Naive thymus-derived CD4-positive, alpha-beta T cell (primary cell): ENCODE results near the gene HJV. TPM values are rescaled to one million over a fixed set of nuclear protein-coding genes. Genes with fewer than 3 reads are reported as not detected.

Experiments used
- ATAC-seq: fragments of 150-1000 bp; cut with Tn5 transposase; 2 replicates; pipeline ENCODE4 v1.10.0; 2021; ENCODE audit warnings: mild to moderate bottlenecking, moderate library complexity
- CTCF ChIA-PET: fragments of 350-600 bp; sonication (Branson Sonifier 250); formaldehyde crosslinking; loops from one replicate; lab custom pipeline; 2021; ENCODE audit warnings: antibody characterized with exemption; lab: Charles Lee
- POLR2A ChIA-PET: fragments of 350-600 bp; sonication (Branson Sonifier 250); formaldehyde crosslinking; loops from one replicate; lab custom pipeline; 2021; ENCODE audit warnings: antibody characterized with exemption, inconsistent platforms; lab: Charles Lee
- DNase-seq, 9 donors: peaks; one replicate each; pipeline versions ENCODE4 v3.0.0 to v3.0.0-alpha.2; 2020 to 2022; ENCODE audit warnings: mixed read lengths in 1 of 9
- H3K27ac ChIP-seq: one replicate; pipeline ENCODE4 v1.7.0; 2013; ENCODE audit warnings: mild to moderate bottlenecking, low read depth, low read length, moderate library complexity
- H3K27me3 ChIP-seq, 2 donors: one replicate each; pipeline ENCODE4 v1.7.0; 2013; ENCODE audit warnings: low read length in 2 of 2, mild to moderate bottlenecking in 2 of 2, moderate library complexity in 2 of 2; ENCODE audit not compliant: control insufficient read depth in 2 of 2, insufficient read depth in 2 of 2
- H3K36me3 ChIP-seq, 3 experiments: 1 replicate in 2 of 3; 2 replicates in 1 of 3; pipeline ENCODE4 v1.7.0; 2013; ENCODE audit warnings: low read length in 3 of 3, mild to moderate bottlenecking in 3 of 3, moderate library complexity in 1 of 3; ENCODE audit not compliant: insufficient read depth in 3 of 3, control insufficient read depth in 2 of 3
- H3K4me1 ChIP-seq, 2 donors: one replicate each; pipeline ENCODE4 v1.7.0; 2013; ENCODE audit warnings: low read length in 2 of 2, mild to moderate bottlenecking in 2 of 2, moderate library complexity in 1 of 2; ENCODE audit not compliant: control insufficient read depth in 2 of 2, insufficient read depth in 2 of 2
- H3K4me3 ChIP-seq: 2 replicates; pipeline ENCODE4 v1.7.0; 2013; ENCODE audit warnings: mild to moderate bottlenecking, low read length
- H3K9me3 ChIP-seq, 3 experiments: 1 replicate in 2 of 3; 2 replicates in 1 of 3; pipeline ENCODE4 v1.7.0; 2013; ENCODE audit warnings: low read length in 3 of 3; ENCODE audit not compliant: control insufficient read depth in 2 of 3
- H3K27ac Mint-ChIP-seq, 9 donors: one replicate each; pipeline ENCODE4 v1.8.0; 2020 to 2022; ENCODE audit warnings: mixed read lengths in 9 of 9, mild to moderate bottlenecking in 8 of 9, moderate library complexity in 5 of 9, inconsistent platforms in 2 of 9
- H3K27me3 Mint-ChIP-seq, 5 donors: one replicate each; pipeline ENCODE4 v1.8.0; 2021 to 2022; ENCODE audit warnings: mixed read lengths in 5 of 5, mild to moderate bottlenecking in 1 of 5
- H3K36me3 Mint-ChIP-seq, 5 donors: one replicate each; pipeline ENCODE4 v1.8.0; 2020 to 2022; ENCODE audit warnings: mixed read lengths in 5 of 5, mild to moderate bottlenecking in 3 of 5, inconsistent platforms in 1 of 5
- H3K4me1 Mint-ChIP-seq, 7 donors: one replicate each; pipeline ENCODE4 v1.8.0; 2020 to 2022; ENCODE audit warnings: mixed read lengths in 7 of 7, mild to moderate bottlenecking in 3 of 7, inconsistent platforms in 1 of 7
- H3K4me3 Mint-ChIP-seq, 10 donors: one replicate each; pipeline ENCODE4 v1.8.0; 2020 to 2022; ENCODE audit warnings: mild to moderate bottlenecking in 10 of 10, mixed read lengths in 10 of 10, moderate library complexity in 6 of 10, inconsistent platforms in 2 of 10
- H3K9me3 Mint-ChIP-seq, 11 donors: one replicate each; pipeline ENCODE4 v1.8.0; 2020 to 2022; ENCODE audit warnings: mixed read lengths in 11 of 11, mild to moderate bottlenecking in 4 of 11, inconsistent platforms in 1 of 11, moderate library complexity in 1 of 11
- intact Hi-C, 2 donors: fragments of 100-400 bp; cut with micrococcal nuclease; formaldehyde crosslinking; loops; one replicate each; pipeline ENCODE4 v1.15.1; 2023
- polyA plus RNA-seq, 2 donors: library from polyadenylated mRNA; unstranded; fragments of 300-500 nt; fragmentation: Illumina TruSeq; gene quantifications; one replicate each; pipeline ENCODE4 v1.2.3, GENCODE V29; 2021
- total RNA-seq, 6 experiments: library from RNA in 5 of 6; stranded (reverse) in 5 of 6; gene quantifications; 1 replicate in 5 of 6; 2 replicates in 1 of 6; pipeline ENCODE4 v1.2.3 and lab custom pipeline; 2021 to 2026

Gene HJV
- total and polyA plus RNA-seq, 7 experiments from 2014 or later = not detected

DNA sequence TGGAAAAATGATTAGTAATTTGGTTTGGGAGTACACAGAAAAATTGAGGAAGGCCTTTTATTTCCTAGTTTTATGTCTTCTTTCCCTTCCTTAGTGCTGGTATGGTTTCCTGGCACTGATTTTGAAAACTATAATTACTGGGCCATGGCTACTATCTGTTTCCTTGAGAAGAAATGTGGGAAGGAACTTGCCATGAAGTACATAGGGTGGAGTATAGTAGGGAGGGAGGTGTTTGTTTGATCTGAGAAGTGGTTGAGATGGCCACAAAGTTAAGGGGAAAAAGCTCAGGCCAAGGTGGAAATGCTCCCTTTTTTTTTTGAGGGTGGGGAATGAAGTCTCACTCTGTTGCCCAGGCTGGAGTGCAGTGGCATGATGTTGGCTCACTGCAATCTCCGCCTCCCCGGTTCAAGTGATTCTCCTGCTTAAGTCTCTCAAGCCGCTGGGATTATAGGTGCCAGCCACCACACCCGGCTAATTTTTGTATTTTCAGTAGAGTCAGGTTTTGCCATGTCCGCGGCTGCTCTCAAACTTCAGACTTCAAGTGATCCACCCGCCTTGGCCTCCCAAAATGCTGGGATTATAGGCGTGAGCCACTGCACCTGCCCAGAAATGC is 11.3 kb downstream of the HJV start:
- H3K4me1 Mint-ChIP-seq = peaks cover 25 to 38% (median 34%) of the 10 kb centered on the region in 7 donors
- H3K9me3 Mint-ChIP-seq = no peaks in the 10 kb centered on the region
- Histone ChIP-seq H3K4me1 (peaks cover 14 to 17% of the 10 kb centered on the region in 2 donors), H3K9me3 (no peaks in the 10 kb centered on the region), H3K27ac (no peak overlapping the region), H3K4me3 (no peak overlapping the region), H3K36me3 (no peaks in the 10 kb centered on the region), H3K27me3 (no peaks in the 10 kb centered on the region)
- POLR2A ChIA-PET = interaction anchor here (1.9 to 35.8 kb wide), 2 partner anchors 24 to 46 kb away, joined by 9 to 1779 read pairs; partner anchors contain the start of genes ANKRD34A, POLR3GL and TXNIP
- no peaks in the 10 kb centered on the region for H3K36me3 Mint-ChIP-seq
- H3K4me3 Mint-ChIP-seq = no peak overlapping the region
- no peak for DNase-seq
- intact Hi-C loops = no loop called here
- no peak for ATAC-seq
- CTCF ChIA-PET = interaction anchor here (0.7 to 11.7 kb wide), 6 partner anchors 12 to 165 kb away, joined by 3 to 233 read pairs (median 8); partner anchors contain the start of gene NUDT17
- peaks cover 0 to 12% (median 0%) of the 10 kb centered on the region in 5 donors for H3K27me3 Mint-ChIP-seq
- H3K27ac Mint-ChIP-seq = peak overlapping the region in 4 of 9 donors; percentile 9 to 84 (median 34)

DNA sequence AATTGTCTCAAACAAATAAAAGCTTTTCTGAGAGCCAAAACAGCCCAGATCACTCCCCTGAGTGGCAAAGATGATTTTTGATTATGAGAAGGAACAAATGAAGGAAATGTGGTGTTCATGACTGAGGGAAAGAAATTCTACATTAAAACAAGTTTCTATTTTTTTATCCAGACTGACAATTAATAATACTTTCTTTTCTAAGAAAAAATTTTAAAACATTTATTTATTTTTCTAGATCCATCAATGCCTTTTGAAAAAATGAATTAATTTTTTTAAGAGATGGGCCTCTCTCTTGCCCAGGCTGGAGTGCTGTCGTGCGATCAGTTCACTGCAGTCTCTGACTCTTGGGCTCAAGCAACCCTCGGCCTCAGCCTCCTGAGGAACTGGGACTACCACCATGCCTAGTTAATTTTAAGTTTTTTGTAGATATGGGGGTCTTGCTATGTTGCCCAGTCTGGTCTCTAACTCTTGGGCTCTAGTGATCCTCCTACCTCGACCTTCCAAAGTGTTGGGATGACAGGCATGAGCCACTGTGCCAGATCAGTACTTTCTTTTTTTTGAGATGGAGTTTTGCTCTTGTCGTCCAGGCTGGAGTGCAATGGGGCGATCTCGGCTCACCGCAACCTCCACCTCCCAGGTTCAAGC is 13.9 kb downstream of the HJV start:
- H3K27me3 ChIP-seq = no peaks in the 10 kb centered on the region
- H3K4me3 ChIP-seq = no peak overlapping the region
- H3K9me3 ChIP-seq = no peaks in the 10 kb centered on the region
- intact Hi-C loops = loop anchor here (1.0 to 2.0 kb wide), 3 partner anchors 10 to 81 kb away; partner anchors contain the start of gene RBM8A (in 1 of the 2)
- POLR2A ChIA-PET = interaction anchor here (0.6 to 35.8 kb wide), 10 partner anchors 8 to 89 kb away, joined by 3 to 1779 read pairs (median 4); partner anchors contain the start of genes ANKRD34A, LIX1L, PEX11B and POLR3GL
- ATAC-seq = no peak
- Mint-ChIP-seq H3K27ac (peak overlapping the region; percentile 86 to 97 (median 93)), H3K9me3 (no peaks in the 10 kb centered on the region), H3K4me1 (peaks cover 31 to 56% (median 45%) of the 10 kb centered on the region in 7 donors), H3K4me3 (peak overlapping the region in 9 of 10 donors; percentile 73 to 93 (median 83)), H3K36me3 (no peaks in the 10 kb centered on the region), H3K27me3 (no peaks in the 10 kb centered on the region)
- peak in 1 of 9 donors; percentile 31 for DNase-seq
- H3K36me3 ChIP-seq = no peaks in the 10 kb centered on the region
- H3K4me1 ChIP-seq = peaks cover 18 to 36% of the 10 kb centered on the region in 2 donors
- CTCF ChIA-PET = interaction anchor here (0.6 to 11.7 kb wide), 14 partner anchors 8 to 122 kb away, joined by 3 to 233 read pairs (median 4); partner anchors contain the start of genes ANKRD34A, ANKRD35, PEX11B and POLR3GL
- peak overlapping the region; percentile 64 for H3K27ac ChIP-seq

DNA sequence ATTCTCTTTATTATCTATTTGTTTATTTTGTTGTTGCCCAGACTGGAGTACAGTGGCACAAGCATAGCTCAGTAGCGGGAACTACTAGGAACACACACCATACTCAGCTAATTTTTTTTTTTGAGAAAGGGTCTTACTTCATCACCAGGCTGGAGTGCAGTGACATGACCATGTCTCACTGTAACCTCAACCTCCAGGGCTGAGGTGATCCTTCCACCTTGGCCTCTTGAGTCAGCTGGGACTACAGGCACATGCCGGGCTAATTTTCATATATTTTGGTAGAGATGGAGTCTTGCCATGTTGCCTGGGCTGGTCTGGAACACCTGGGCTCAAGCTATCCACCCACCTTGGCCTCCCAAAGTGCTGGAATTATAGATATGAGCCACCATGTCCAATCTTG is 19.8 kb downstream of the HJV start:
- DNase-seq = no peak
- peak overlapping the region; percentile 55 for H3K27ac ChIP-seq
- H3K27ac Mint-ChIP-seq = peak overlapping the region; percentile 20 to 97 (median 95)

DNA sequence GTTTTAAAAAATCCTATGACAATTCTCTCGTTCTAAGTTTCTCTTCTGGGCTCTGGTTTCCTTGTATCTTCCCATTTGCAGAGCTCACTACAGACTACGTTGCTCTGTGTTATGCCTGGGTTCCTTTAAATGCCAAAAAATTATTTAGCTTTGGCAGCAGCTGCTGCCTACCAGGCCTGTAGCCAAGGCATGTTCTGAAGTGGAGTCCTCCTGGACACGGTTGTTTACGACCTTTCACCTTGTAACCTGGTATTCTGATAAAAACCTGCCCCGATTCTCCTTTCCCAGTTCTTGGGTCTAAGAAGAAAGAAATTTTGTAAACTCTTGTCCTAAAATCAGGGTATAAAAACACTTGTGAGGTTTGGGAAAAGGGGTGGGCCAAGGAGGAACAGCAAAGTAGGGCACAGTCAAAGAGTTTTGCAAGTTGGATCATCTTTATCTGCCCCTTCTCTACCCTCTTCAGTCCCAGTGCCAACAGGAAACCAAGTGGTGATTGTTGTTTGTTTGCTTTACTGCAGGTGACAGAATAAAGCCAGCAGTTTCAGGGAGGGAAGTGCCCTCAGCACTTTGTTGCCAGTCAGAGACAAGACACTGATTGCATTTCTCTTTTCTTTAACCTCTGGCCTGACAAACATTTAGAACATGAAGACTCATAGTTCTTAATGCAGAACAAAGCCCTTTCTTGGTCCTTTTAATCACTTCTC is 22.1 kb downstream of the HJV start:
- peaks cover 36 to 52% of the 10 kb centered on the region in 2 donors for H3K4me1 ChIP-seq
- intact Hi-C loops = loop anchor here (1.0 to 5.0 kb wide), 2 partner anchors 37 to 41 kb away; partner anchors contain the start of genes ANKRD34A (in 1 of the 2), LIX1L (in 1 of the 2) and POLR3GL (in 1 of the 2)
- Mint-ChIP-seq H3K36me3 (peaks cover 12 to 22% (median 20%) of the 10 kb centered on the region in 5 donors), H3K27ac (peak overlapping the region; percentile 94 to 99 (median 97)), H3K9me3 (peaks cover 0 to 11% (median 0%) of the 10 kb centered on the region in 11 donors), H3K4me3 (peak overlapping the region; percentile 78 to 99 (median 98)), H3K27me3 (peaks cover 0 to 3% (median 0%) of the 10 kb centered on the region in 5 donors), H3K4me1 (peaks cover 32 to 61% (median 54%) of the 10 kb centered on the region in 7 donors)
- CTCF ChIA-PET = interaction anchor here (0.6 to 12.8 kb wide), 3 partner anchors 8 to 31 kb away, joined by 3 to 193 read pairs (median 3); no protein-coding TSS in a partner anchor
- POLR2A ChIA-PET = interaction anchor here (0.7 to 35.8 kb wide), 7 partner anchors 8 to 141 kb away, joined by 3 to 1779 read pairs (median 4); partner anchors contain the start of genes ANKRD34A, LIX1L, PIAS3 and POLR3GL
- no peaks in the 10 kb centered on the region for H3K9me3 ChIP-seq
- H3K27ac ChIP-seq = peak overlapping the region; percentile 91
- peak overlapping the region; percentile 97 for H3K4me3 ChIP-seq
- ATAC-seq (peak; percentile 52), DNase-seq (peak in 6 of 9 donors; percentile 61 to 75 (median 65))
- H3K27me3 ChIP-seq = no peaks in the 10 kb centered on the region
- peaks cover 15 to 25% (median 16%) of the 10 kb centered on the region in 3 experiments for H3K36me3 ChIP-seq

More for the DNA sequence above, 19.8 kb downstream of the HJV start:
- H3K4me1 ChIP-seq = peaks cover 53 to 72% of the 10 kb centered on the region in 2 donors
- ChIA-PET POLR2A (interaction anchor here (0.9 to 35.8 kb wide), 5 partner anchors 15 to 74 kb away, joined by 3 to 1779 read pairs (median 5); partner anchors contain the start of genes ANKRD34A, LIX1L, POLR3GL and RBM8A), CTCF (interaction anchor here (0.9 to 2.9 kb wide), 4 partner anchors 12 to 75 kb away, joined by 3 to 29 read pairs (median 4); partner anchors contain the start of genes ANKRD34A, POLR3GL and RBM8A)
- no peaks in the 10 kb centered on the region for H3K9me3 ChIP-seq
- Mint-ChIP-seq H3K9me3 (no peaks in the 10 kb centered on the region), H3K36me3 (peaks cover 0 to 2% (median 0%) of the 10 kb centered on the region in 5 donors), H3K4me1 (peaks cover 51 to 80% (median 72%) of the 10 kb centered on the region in 7 donors), H3K4me3 (peak overlapping the region in 9 of 10 donors; percentile 26 to 77 (median 64)), H3K27me3 (no peaks in the 10 kb centered on the region)
- no peaks in the 10 kb centered on the region for H3K27me3 ChIP-seq
- intact Hi-C loops = no loop called here
- no peak overlapping the region for H3K4me3 ChIP-seq
- H3K36me3 ChIP-seq = peaks cover 0 to 3% (median 0%) of the 10 kb centered on the region in 3 experiments
- no peak for ATAC-seq

DNA sequence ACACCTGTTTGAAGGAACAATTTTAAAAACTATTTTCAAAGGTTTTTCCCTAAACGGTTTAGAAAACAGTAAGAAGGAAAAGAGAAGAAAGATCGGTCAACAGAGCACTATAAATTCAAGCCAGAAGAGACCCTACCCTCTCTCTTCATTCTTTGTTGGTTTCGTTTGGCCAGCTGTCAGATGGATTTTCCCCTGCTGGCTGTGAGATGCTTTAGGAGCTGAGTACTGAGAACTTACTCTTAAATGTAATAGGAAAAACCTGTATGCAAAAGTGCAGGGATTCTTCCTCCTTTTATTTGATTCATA is 23.9 kb downstream of the HJV start:
- Histone ChIP-seq H3K36me3 (peaks cover 33 to 43% (median 34%) of the 10 kb centered on the region in 3 experiments), H3K27ac (peak overlapping the region; percentile 91), H3K4me1 (peaks cover 44% of the 10 kb centered on the region in 2 donors), H3K4me3 (peak overlapping the region; percentile 97), H3K27me3 (no peaks in the 10 kb centered on the region), H3K9me3 (no peaks in the 10 kb centered on the region)
- ATAC-seq (no peak), DNase-seq (peak in 1 of 9 donors; percentile 18)
- H3K4me1 Mint-ChIP-seq = peaks cover 39 to 68% (median 50%) of the 10 kb centered on the region in 7 donors
- ChIA-PET POLR2A (interaction anchor here (0.5 to 35.8 kb wide), 13 partner anchors 7 to 1549 kb away, joined by 4 to 1779 read pairs (median 24); partner anchors contain the start of genes ANKRD34A, HJV, LIX1L and NUDT17), CTCF (interaction anchor here (0.7 to 12.8 kb wide), 6 partner anchors 8 to 70 kb away, joined by 4 to 193 read pairs (median 4); partner anchors contain the start of gene RBM8A)
- peak overlapping the region; percentile 94 to 99 (median 97) for H3K27ac Mint-ChIP-seq
- peaks cover 0 to 14% (median 0%) of the 10 kb centered on the region in 11 donors for H3K9me3 Mint-ChIP-seq
- peaks cover 30 to 40% (median 38%) of the 10 kb centered on the region in 5 donors for H3K36me3 Mint-ChIP-seq
- intact Hi-C loops = loop anchor here (1.0 to 5.0 kb wide), 4 partner anchors 9 to 79 kb away; partner anchors contain the start of genes ANKRD34A (in 1 of the 2), PEX11B (in 1 of the 2) and POLR3GL (in 1 of the 2)
- H3K27me3 Mint-ChIP-seq = peaks cover 0 to 3% (median 0%) of the 10 kb centered on the region in 5 donors
- peak overlapping the region; percentile 89 to 99 (median 98) for H3K4me3 Mint-ChIP-seq
